Activated CD4-positive, alpha-beta T cell treated with anti-CD3 and anti-CD28 coated beads for 24 hours (primary cell): ENCODE measurements around the gene PHLPP1.

Source experiments
- DNase-seq, 2 donors: peaks; one replicate each; pipeline ENCODE4 v3.0.0-alpha.2; 2020; ENCODE audit warnings: low read depth in 2 of 2

Gene PHLPP1

GRCh38 chr18:62741118-62741566, 25.8 kb downstream of the PHLPP1 start:
- DNase-seq: no peak

- no peak for DNase-seq
These were observed 26.2 kb downstream of the PHLPP1 start for GRCh38 chr18:62741584-62741983.

GRCh38 chr18:62744076-62744968, 29.0 kb downstream of the PHLPP1 start:
- DNase-seq: no peak

GRCh38 chr18:62745089-62745751, 29.9 kb downstream of the PHLPP1 start:
- DNase-seq: no peak

- DNase-seq: no peak
These were observed 34.0 kb downstream of the PHLPP1 start for GRCh38 chr18:62749389-62749788.

- DNase-seq: no peak
These were observed 36.0 kb downstream of the PHLPP1 start for GRCh38 chr18:62751341-62751821.

- no peak for DNase-seq
These were observed 36.6 kb downstream of the PHLPP1 start for GRCh38 chr18:62751977-62752376.

GRCh38 chr18:62754026-62754425, 38.7 kb downstream of the PHLPP1 start:
- DNase-seq: no peak

- DNase-seq: no peak
These were observed 40.1 kb downstream of the PHLPP1 start for GRCh38 chr18:62755454-62755853.

GRCh38 chr18:62755946-62756345, 40.6 kb downstream of the PHLPP1 start:
- no peak for DNase-seq

- DNase-seq: no peak
These were observed 42.2 kb downstream of the PHLPP1 start for GRCh38 chr18:62757399-62758010.

- DNase-seq: no peak
These were observed 43.2 kb downstream of the PHLPP1 start for GRCh38 chr18:62758591-62758990.

GRCh38 chr18:62759704-62760402, 44.5 kb downstream of the PHLPP1 start:
- DNase-seq: no peak

GRCh38 chr18:62760403-62760734, 45.0 kb downstream of the PHLPP1 start:
- DNase-seq: no peak

GRCh38 chr18:62763101-62763521, 47.8 kb downstream of the PHLPP1 start:
- no peak for DNase-seq

GRCh38 chr18:62766266-62766665, 50.9 kb downstream of the PHLPP1 start:
- no peak for DNase-seq

GRCh38 chr18:62767321-62767720, 52.0 kb downstream of the PHLPP1 start:
- no peak for DNase-seq

GRCh38 chr18:62767836-62768557, 52.7 kb downstream of the PHLPP1 start:
- no peak for DNase-seq

GRCh38 chr18:62768558-62768943, 53.2 kb downstream of the PHLPP1 start:
- DNase-seq: no peak

GRCh38 chr18:62769216-62769615, 53.9 kb downstream of the PHLPP1 start:
- no peak for DNase-seq
